Measurements from ENCODE around the gene VWA2.

VWA2 gene

GRCh38 chr10:114288424-114289095, 49.5 kb downstream of the VWA2 start:
- Histone ChIP-seq H3K36me3 (ENCODE audit: control insufficient read depth in 1 of 2, insufficient read depth in 2 of 2, low read length in 2 of 2) (no peaks in the 10 kb centered on the region), H3K27me3 (ENCODE audit: low read depth, low read length) (no peaks in the 10 kb centered on the region), H3K4me1 (ENCODE audit: control insufficient read depth in 1 of 2, insufficient read depth in 2 of 2, low read length in 2 of 2) (no peaks in the 10 kb centered on the region), H3K4me3 (ENCODE audit: low read depth in 1 of 2, low read length in 2 of 2) (no peak overlapping the region), H3K27ac (ENCODE audit: low read length) (no peak overlapping the region), H3K9me3 (ENCODE audit: control insufficient read depth in 1 of 2, low read length in 2 of 2) (no peaks in the 10 kb centered on the region)

DNA sequence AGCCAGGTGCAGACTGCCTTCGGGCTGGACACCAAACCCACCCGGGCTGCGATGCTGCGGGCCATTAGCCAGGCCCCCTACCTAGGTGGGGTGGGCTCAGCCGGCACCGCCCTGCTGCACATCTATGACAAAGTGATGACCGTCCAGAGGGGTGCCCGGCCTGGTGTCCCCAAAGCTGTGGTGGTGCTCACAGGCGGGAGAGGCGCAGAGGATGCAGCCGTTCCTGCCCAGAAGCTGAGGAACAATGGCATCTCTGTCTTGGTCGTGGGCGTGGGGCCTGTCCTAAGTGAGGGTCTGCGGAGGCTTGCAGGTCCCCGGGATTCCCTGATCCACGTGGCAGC, 50.0 kb downstream of the VWA2 start:
- no peaks in the 10 kb centered on the region for H3K36me3 ChIP-seq (ENCODE audit: control insufficient read depth in 1 of 2, insufficient read depth in 2 of 2, low read length in 2 of 2)
- H3K9me3 ChIP-seq (ENCODE audit: control insufficient read depth in 1 of 2, low read length in 2 of 2), result no peaks in the 10 kb centered on the region
- H3K27ac ChIP-seq (ENCODE audit: low read length), result no peak overlapping the region
- no peak overlapping the region for H3K4me3 ChIP-seq (ENCODE audit: low read depth in 1 of 2, low read length in 2 of 2)
- no peaks in the 10 kb centered on the region for H3K4me1 ChIP-seq (ENCODE audit: control insufficient read depth in 1 of 2, insufficient read depth in 2 of 2, low read length in 2 of 2)
- no peaks in the 10 kb centered on the region for H3K27me3 ChIP-seq (ENCODE audit: low read depth, low read length)

- no peaks in the 10 kb centered on the region for H3K27me3 ChIP-seq (ENCODE audit: low read depth, low read length)
- H3K4me1 ChIP-seq (ENCODE audit: control insufficient read depth in 1 of 2, insufficient read depth in 2 of 2, low read length in 2 of 2), result no peaks in the 10 kb centered on the region
These were observed 51.0 kb downstream of the VWA2 start for GRCh38 chr10:114290038-114290437.

DNA sequence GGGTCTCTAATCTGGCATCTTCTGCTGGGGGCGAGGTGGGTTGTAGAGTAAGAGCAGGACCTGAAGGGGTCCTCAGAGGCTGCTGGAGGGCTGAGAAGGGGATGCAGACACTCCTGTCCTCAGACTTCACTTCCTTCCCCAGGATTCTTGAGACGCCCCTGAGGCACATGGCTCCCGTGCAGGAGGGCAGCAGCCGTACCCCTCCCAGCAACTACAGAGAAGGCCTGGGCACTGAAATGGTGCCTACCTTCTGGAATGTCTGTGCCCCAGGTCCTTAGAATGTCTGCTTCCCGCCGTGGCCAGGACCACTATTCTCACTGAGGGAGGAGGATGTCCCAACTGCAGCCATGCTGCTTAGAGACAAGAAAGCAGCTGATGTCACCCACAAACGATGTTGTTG, 52.0 kb downstream of the VWA2 start:
- Histone ChIP-seq H3K36me3 (ENCODE audit: control insufficient read depth in 1 of 2, insufficient read depth in 2 of 2, low read length in 2 of 2) (peaks cover 7 to 16% of the 10 kb centered on the region in 2 donors), H3K27me3 (ENCODE audit: low read depth, low read length) (no peaks in the 10 kb centered on the region), H3K4me1 (ENCODE audit: control insufficient read depth in 1 of 2, insufficient read depth in 2 of 2, low read length in 2 of 2) (no peaks in the 10 kb centered on the region), H3K27ac (ENCODE audit: low read length) (no peak overlapping the region), H3K4me3 (ENCODE audit: low read depth in 1 of 2, low read length in 2 of 2) (no peak overlapping the region), H3K9me3 (ENCODE audit: control insufficient read depth in 1 of 2, low read length in 2 of 2) (peaks cover 11 to 12% of the 10 kb centered on the region in 2 donors)

More at GRCh38 chr10:114290038-114290437, 51.0 kb downstream of the VWA2 start:
- Histone ChIP-seq H3K4me3 (ENCODE audit: low read depth in 1 of 2, low read length in 2 of 2) (no peak overlapping the region), H3K9me3 (ENCODE audit: control insufficient read depth in 1 of 2, low read length in 2 of 2) (peaks cover under 1 to 2% of the 10 kb centered on the region in 2 donors), H3K27ac (ENCODE audit: low read length) (no peak overlapping the region), H3K36me3 (ENCODE audit: control insufficient read depth in 1 of 2, insufficient read depth in 2 of 2, low read length in 2 of 2) (peaks cover 0 to 5% of the 10 kb centered on the region in 2 donors)

DNA sequence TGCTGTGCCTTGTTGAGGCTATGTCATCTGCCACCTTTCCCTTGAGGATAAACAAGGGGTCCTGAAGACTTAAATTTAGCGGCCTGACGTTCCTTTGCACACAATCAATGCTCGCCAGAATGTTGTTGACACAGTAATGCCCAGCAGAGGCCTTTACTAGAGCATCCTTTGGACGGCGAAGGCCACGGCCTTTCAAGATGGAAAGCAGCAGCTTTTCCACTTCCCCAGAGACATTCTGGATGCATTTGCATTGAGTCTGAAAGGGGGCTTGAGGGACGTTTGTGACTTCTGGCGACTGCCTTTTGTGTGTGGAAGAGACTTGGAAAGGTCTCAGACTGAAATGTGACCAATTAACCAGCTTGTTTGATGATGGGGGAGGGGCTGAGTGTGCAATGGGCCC, 52.5 kb downstream of the VWA2 start:
- H3K4me3 ChIP-seq (ENCODE audit: low read depth in 1 of 2, low read length in 2 of 2), result no peak overlapping the region
- no peak overlapping the region for H3K27ac ChIP-seq (ENCODE audit: low read length)

DNA sequence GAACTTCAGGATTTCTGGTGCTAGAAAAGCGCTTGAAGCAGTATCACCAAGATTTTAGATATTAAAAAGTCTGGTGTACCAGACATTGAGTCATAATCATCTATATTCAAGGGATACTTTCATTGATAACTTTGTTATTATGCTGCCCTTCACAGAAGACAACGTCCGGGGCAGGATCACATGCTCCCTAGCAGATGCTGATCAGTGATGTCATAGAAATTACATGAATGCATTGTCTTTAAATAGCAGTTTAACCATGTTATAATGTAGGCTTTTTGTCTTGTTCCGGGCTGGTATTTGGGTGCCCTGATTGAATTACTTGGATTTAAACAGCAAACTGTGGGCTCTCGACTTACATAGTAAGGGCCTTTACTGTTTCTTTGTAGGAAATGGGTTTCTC, 54.0 kb downstream of the VWA2 start:
- H3K27me3 ChIP-seq (ENCODE audit: low read depth, low read length), result no peaks in the 10 kb centered on the region
- H3K4me1 ChIP-seq (ENCODE audit: control insufficient read depth in 1 of 2, insufficient read depth in 2 of 2, low read length in 2 of 2), result no peaks in the 10 kb centered on the region
- H3K27ac ChIP-seq (ENCODE audit: low read length), result no peak overlapping the region
- peaks cover 14 to 18% of the 10 kb centered on the region in 2 donors for H3K9me3 ChIP-seq (ENCODE audit: control insufficient read depth in 1 of 2, low read length in 2 of 2)
- peaks cover 18 to 33% of the 10 kb centered on the region in 2 donors for H3K36me3 ChIP-seq (ENCODE audit: control insufficient read depth in 1 of 2, insufficient read depth in 2 of 2, low read length in 2 of 2)
- H3K4me3 ChIP-seq (ENCODE audit: low read depth in 1 of 2, low read length in 2 of 2), result no peak overlapping the region

More for the DNA sequence above, 52.5 kb downstream of the VWA2 start:
- Histone ChIP-seq H3K36me3 (ENCODE audit: control insufficient read depth in 1 of 2, insufficient read depth in 2 of 2, low read length in 2 of 2) (peaks cover 11 to 20% of the 10 kb centered on the region in 2 donors), H3K9me3 (ENCODE audit: control insufficient read depth in 1 of 2, low read length in 2 of 2) (peaks cover 14 to 15% of the 10 kb centered on the region in 2 donors), H3K4me1 (ENCODE audit: control insufficient read depth in 1 of 2, insufficient read depth in 2 of 2, low read length in 2 of 2) (no peaks in the 10 kb centered on the region), H3K27me3 (ENCODE audit: low read depth, low read length) (no peaks in the 10 kb centered on the region)

DNA sequence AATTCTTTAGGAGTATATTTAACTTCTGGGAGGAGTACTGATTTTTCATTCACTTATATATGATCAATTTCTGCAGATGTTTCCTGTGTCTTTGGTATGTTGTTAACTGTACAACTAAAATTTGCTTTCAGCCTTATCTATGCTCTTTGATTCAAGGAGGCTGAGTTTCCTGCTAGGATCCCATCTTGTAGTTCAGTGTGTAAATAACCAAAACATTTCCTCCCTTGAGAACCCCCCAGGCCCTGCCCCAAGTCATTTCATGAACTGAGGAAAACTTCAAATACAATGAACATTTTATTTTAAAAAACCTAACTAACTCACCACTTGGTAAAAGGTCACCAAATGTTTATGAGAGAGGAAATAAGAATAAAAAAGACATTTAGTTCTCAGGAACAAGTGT, 55.5 kb downstream of the VWA2 start:
- no peak overlapping the region for H3K4me3 ChIP-seq (ENCODE audit: low read depth in 1 of 2, low read length in 2 of 2)
- H3K4me1 ChIP-seq (ENCODE audit: control insufficient read depth in 1 of 2, insufficient read depth in 2 of 2, low read length in 2 of 2), result no peaks in the 10 kb centered on the region
- H3K27ac ChIP-seq (ENCODE audit: low read length), result no peak overlapping the region
- peaks cover 18 to 47% of the 10 kb centered on the region in 2 donors for H3K36me3 ChIP-seq (ENCODE audit: control insufficient read depth in 1 of 2, insufficient read depth in 2 of 2, low read length in 2 of 2)
- no peaks in the 10 kb centered on the region for H3K27me3 ChIP-seq (ENCODE audit: low read depth, low read length)
- H3K9me3 ChIP-seq (ENCODE audit: control insufficient read depth in 1 of 2, low read length in 2 of 2), result peaks cover 14 to 18% of the 10 kb centered on the region in 2 donors

- H3K4me3 ChIP-seq (ENCODE audit: low read depth in 1 of 2, low read length in 2 of 2), result no peak overlapping the region
- H3K27me3 ChIP-seq (ENCODE audit: low read depth, low read length), result no peaks in the 10 kb centered on the region
- no peak overlapping the region for H3K27ac ChIP-seq (ENCODE audit: low read length)
These were observed 56.3 kb downstream of the VWA2 start for GRCh38 chr10:114295393-114295792.

DNA sequence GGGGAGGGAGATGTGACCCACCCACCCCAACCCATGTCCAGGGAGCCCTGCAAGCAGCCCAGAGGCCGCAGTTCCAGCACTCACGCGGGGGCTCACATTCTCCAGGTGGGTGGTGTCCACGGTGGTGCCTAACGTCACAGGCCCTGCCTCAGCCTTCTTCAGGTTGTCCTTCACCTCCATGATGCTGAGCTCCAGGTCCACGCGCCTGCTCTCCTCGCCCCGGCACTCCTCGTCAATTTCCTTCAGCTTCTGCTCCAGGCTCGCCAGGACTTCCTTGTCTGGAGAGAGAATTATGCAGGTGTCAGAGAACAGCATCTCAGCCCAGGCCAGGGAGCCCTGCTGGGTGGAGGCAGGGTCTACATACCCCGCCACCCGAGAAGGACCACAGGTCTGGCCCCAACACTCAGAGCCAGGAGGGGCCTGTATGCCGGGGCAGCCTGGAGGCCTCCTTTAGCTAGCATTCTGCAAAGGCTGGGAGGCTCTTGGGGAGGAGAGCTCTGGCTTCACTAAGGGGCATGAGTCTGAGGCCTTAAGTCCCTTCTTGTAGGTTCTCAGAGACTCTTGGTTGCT, 58.2 kb downstream of the VWA2 start:
- no peak overlapping the region for H3K27ac ChIP-seq (ENCODE audit: low read length)
- H3K4me1 ChIP-seq (ENCODE audit: control insufficient read depth in 1 of 2, insufficient read depth in 2 of 2, low read length in 2 of 2), result peaks cover 0 to 4% of the 10 kb centered on the region in 2 donors
- peaks cover 18 to 56% of the 10 kb centered on the region in 2 donors for H3K36me3 ChIP-seq (ENCODE audit: control insufficient read depth in 1 of 2, insufficient read depth in 2 of 2, low read length in 2 of 2)
- H3K4me3 ChIP-seq (ENCODE audit: low read depth in 1 of 2, low read length in 2 of 2), result no peak overlapping the region
- peaks cover 14 to 18% of the 10 kb centered on the region in 2 donors for H3K9me3 ChIP-seq (ENCODE audit: control insufficient read depth in 1 of 2, low read length in 2 of 2)
- no peaks in the 10 kb centered on the region for H3K27me3 ChIP-seq (ENCODE audit: low read depth, low read length)

More at GRCh38 chr10:114295393-114295792, 56.3 kb downstream of the VWA2 start:
- Histone ChIP-seq H3K4me1 (ENCODE audit: control insufficient read depth in 1 of 2, insufficient read depth in 2 of 2, low read length in 2 of 2) (no peaks in the 10 kb centered on the region), H3K36me3 (ENCODE audit: control insufficient read depth in 1 of 2, insufficient read depth in 2 of 2, low read length in 2 of 2) (peaks cover 18 to 53% of the 10 kb centered on the region in 2 donors), H3K9me3 (ENCODE audit: control insufficient read depth in 1 of 2, low read length in 2 of 2) (peaks cover 14 to 18% of the 10 kb centered on the region in 2 donors)

DNA sequence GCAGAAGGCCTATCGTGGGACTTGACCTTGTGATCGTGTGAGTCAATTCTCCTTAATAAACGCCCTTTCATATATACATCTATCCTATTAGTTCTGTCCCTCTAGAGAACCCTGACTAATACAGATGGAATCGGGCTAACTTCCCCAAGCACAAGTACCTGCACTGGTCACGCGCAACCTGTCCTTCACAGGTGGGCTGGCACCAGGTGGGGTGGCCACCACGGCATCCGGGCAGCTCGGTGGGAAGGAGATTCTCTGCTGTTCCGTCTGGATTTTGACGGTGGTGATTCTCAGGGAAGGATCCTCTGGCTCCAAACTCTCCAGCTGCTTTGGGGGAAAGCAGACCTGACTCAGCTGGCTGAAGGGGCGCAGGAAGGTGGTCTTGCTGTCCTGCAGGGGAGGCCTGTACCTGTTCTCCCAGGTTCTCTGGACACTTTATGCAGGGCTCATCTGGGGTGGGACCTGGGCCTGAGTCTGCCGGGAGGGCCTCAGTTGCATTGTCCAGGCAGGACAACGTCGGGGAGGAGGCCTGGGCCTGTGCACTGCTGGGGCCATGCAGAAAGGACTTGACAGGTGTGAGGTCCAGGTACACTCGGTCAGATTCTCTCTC, 61.1 kb downstream of the VWA2 start:
- H3K4me1 ChIP-seq (ENCODE audit: control insufficient read depth in 1 of 2, insufficient read depth in 2 of 2, low read length in 2 of 2), result peaks cover 0 to 21% of the 10 kb centered on the region in 2 donors
- H3K36me3 ChIP-seq (ENCODE audit: control insufficient read depth in 1 of 2, insufficient read depth in 2 of 2, low read length in 2 of 2), result peaks cover 18 to 50% of the 10 kb centered on the region in 2 donors
- H3K4me3 ChIP-seq (ENCODE audit: low read depth in 1 of 2, low read length in 2 of 2), result no peak overlapping the region
- no peak overlapping the region for H3K27ac ChIP-seq (ENCODE audit: low read length)
- peaks cover 11 to 17% of the 10 kb centered on the region in 2 donors for H3K9me3 ChIP-seq (ENCODE audit: control insufficient read depth in 1 of 2, low read length in 2 of 2)
- no peaks in the 10 kb centered on the region for H3K27me3 ChIP-seq (ENCODE audit: low read depth, low read length)

- H3K4me3 ChIP-seq (ENCODE audit: low read depth in 1 of 2, low read length in 2 of 2), result no peak overlapping the region
These were observed 62.1 kb downstream of the VWA2 start for GRCh38 chr10:114301177-114301576.

More at GRCh38 chr10:114301177-114301576, 62.1 kb downstream of the VWA2 start:
- no peaks in the 10 kb centered on the region for H3K27me3 ChIP-seq (ENCODE audit: low read depth, low read length)
- H3K36me3 ChIP-seq (ENCODE audit: control insufficient read depth in 1 of 2, insufficient read depth in 2 of 2, low read length in 2 of 2), result peaks cover 10 to 39% of the 10 kb centered on the region in 2 donors
- peaks cover under 1 to 7% of the 10 kb centered on the region in 2 donors for H3K9me3 ChIP-seq (ENCODE audit: control insufficient read depth in 1 of 2, low read length in 2 of 2)
- H3K27ac ChIP-seq (ENCODE audit: low read length), result no peak overlapping the region
- H3K4me1 ChIP-seq (ENCODE audit: control insufficient read depth in 1 of 2, insufficient read depth in 2 of 2, low read length in 2 of 2), result peaks cover 0 to 27% of the 10 kb centered on the region in 2 donors

Data from muscle layer of duodenum (tissue), 2 donors.